Measurements from ENCODE around the gene C2CD4D.

The C2CD4D gene

GRCh38 chr1:151834239-151834638 is 5.4 kb downstream of the C2CD4D start:
- DNase-seq (ENCODE audit: low spot score) = no peak

- DNase-seq (ENCODE audit: low spot score) = no peak
Measured at GRCh38 chr1:151833172-151833900, 6.3 kb downstream of the C2CD4D start.

- DNase-seq (ENCODE audit: low spot score) = no peak
Measured at GRCh38 chr1:151832318-151832980, 7.2 kb downstream of the C2CD4D start.

GRCh38 chr1:151831605-151832004 is 8.0 kb downstream of the C2CD4D start, which contains the start of gene RORC:
TSS of gene RORC (minus strand) at chr1:151831802. CDS start at chr1:151831764, 38 bp downstream.
- DNase-seq (ENCODE audit: low spot score) = no peak

- no peak for DNase-seq (ENCODE audit: low spot score)
Measured at GRCh38 chr1:151831256-151831591, 8.4 kb downstream of the C2CD4D start.

GRCh38 chr1:151830055-151830454 is 9.6 kb downstream of the C2CD4D start:
- no peak for DNase-seq (ENCODE audit: low spot score)

GRCh38 chr1:151829352-151830046 is 10.1 kb downstream of the C2CD4D start:
- no peak for DNase-seq (ENCODE audit: low spot score)

- DNase-seq (ENCODE audit: low spot score) = no peak
Measured at GRCh38 chr1:151828921-151829320, 10.7 kb downstream of the C2CD4D start.

GRCh38 chr1:151827853-151828252 is 11.8 kb downstream of the C2CD4D start:
- no peak for DNase-seq (ENCODE audit: low spot score)

GRCh38 chr1:151825751-151826660 is 13.6 kb downstream of the C2CD4D start:
- DNase-seq (ENCODE audit: low spot score) = no peak

- no peak for DNase-seq (ENCODE audit: low spot score)
Measured at GRCh38 chr1:151825204-151825603, 14.4 kb downstream of the C2CD4D start.

- DNase-seq (ENCODE audit: low spot score) = no peak
Measured at GRCh38 chr1:151823175-151823574, 16.4 kb downstream of the C2CD4D start.

- DNase-seq (ENCODE audit: low spot score) = no peak
Measured at GRCh38 chr1:151822404-151822803, 17.2 kb downstream of the C2CD4D start.

- no peak for DNase-seq (ENCODE audit: low spot score)
Measured at GRCh38 chr1:151820940-151821339, 18.7 kb downstream of the C2CD4D start.

GRCh38 chr1:151819976-151820623 is 19.5 kb downstream of the C2CD4D start:
- DNase-seq (ENCODE audit: low spot score) = no peak

- DNase-seq (ENCODE audit: low spot score) = no peak
Measured at GRCh38 chr1:151819227-151819835, 20.3 kb downstream of the C2CD4D start.

- no peak for DNase-seq (ENCODE audit: low spot score)
Measured at GRCh38 chr1:151817353-151817730, 22.3 kb downstream of the C2CD4D start.

- no peak for DNase-seq (ENCODE audit: low spot score)
Measured at GRCh38 chr1:151816548-151817352, 22.9 kb downstream of the C2CD4D start.

GRCh38 chr1:151815716-151816327 is 23.8 kb downstream of the C2CD4D start:
- peak; percentile 44 for DNase-seq (ENCODE audit: low spot score)

All from CD4-positive, alpha-beta T cell treated with Interleukin-2 at 100 ng/mL for 4 hours (primary cell).